Natural killer cell (primary cell): ENCODE measurements around the gene PHACTR1. TPM values are rescaled to one million over a fixed set of nuclear protein-coding genes. Genes with fewer than 3 reads are reported as not detected.
A peak's percentile ranks its signal among the peaks of the same experiment; 100 is the strongest.

ENCODE experiments used
- ATAC-seq, 3 donors: fragments of 150-1000 bp in 2 of 3; fragments of 200-7000 bp in 1 of 3; cut with Tn5 transposase; 1 replicate in 1 of 3; 2 replicates in 2 of 3; pipeline ENCODE4 v1.10.0; 2021; ENCODE audit warnings: mild to moderate bottlenecking in 2 of 3, moderate library complexity in 2 of 3
- DNase-seq, 2 donors: peaks; one replicate each; pipeline versions ENCODE4 v3.0.0 to v3.0.0-alpha.2; 2013 to 2021; ENCODE audit warnings: mixed read lengths in 1 of 2
- H3K27ac ChIP-seq: one replicate; pipeline ENCODE4 v1.5.1; 2013; ENCODE audit warnings: mild to moderate bottlenecking, low read length
- H3K27me3 ChIP-seq: one replicate; pipeline ENCODE4 v1.6.1; 2013; ENCODE audit warnings: low read length; ENCODE audit not compliant: control insufficient read depth, insufficient read depth
- H3K36me3 ChIP-seq: one replicate; pipeline ENCODE4 v1.6.1; 2013; ENCODE audit warnings: low read length; ENCODE audit not compliant: control insufficient read depth, insufficient read depth
- H3K4me1 ChIP-seq: one replicate; pipeline ENCODE4 v1.6.1; 2013; ENCODE audit warnings: low read length; ENCODE audit not compliant: control insufficient read depth, insufficient read depth
- H3K4me3 ChIP-seq: one replicate; pipeline ENCODE4 v1.5.1; 2013; ENCODE audit warnings: low read length
- H3K9me3 ChIP-seq: one replicate; pipeline ENCODE4 v1.6.1; 2013; ENCODE audit warnings: low read length; ENCODE audit not compliant: control insufficient read depth, insufficient read depth
- H3K27ac Mint-ChIP-seq, 2 donors: one replicate each; pipeline ENCODE4 v1.8.0; 2022; ENCODE audit warnings: mild to moderate bottlenecking in 2 of 2, mixed read lengths in 2 of 2, moderate library complexity in 1 of 2
- H3K27me3 Mint-ChIP-seq, 2 donors: one replicate each; pipeline ENCODE4 v1.8.0; 2022; ENCODE audit warnings: low read depth in 2 of 2, mixed read lengths in 2 of 2
- H3K36me3 Mint-ChIP-seq: one replicate; pipeline ENCODE4 v1.8.0; 2022; ENCODE audit warnings: mixed read lengths
- H3K4me1 Mint-ChIP-seq, 2 donors: one replicate each; pipeline ENCODE4 v1.8.0; 2022; ENCODE audit warnings: mixed read lengths in 2 of 2
- H3K4me3 Mint-ChIP-seq: one replicate; pipeline ENCODE4 v1.8.0; 2022; ENCODE audit warnings: mild to moderate bottlenecking, moderate library complexity, mixed read lengths
- H3K9me3 Mint-ChIP-seq, 2 donors: one replicate each; pipeline ENCODE4 v1.8.0; 2022; ENCODE audit warnings: mixed read lengths in 2 of 2
- WGBS: methylation state at CpG from one replicate; pipeline ENCODE4 v1.1.7; 2013; ENCODE audit warnings: missing lambda C conversion rate; ENCODE audit not compliant: insufficient coverage; 5-methylcytosine and 5-hydroxymethylcytosine counted together
- intact Hi-C: fragments of 100-400 bp; cut with micrococcal nuclease; formaldehyde crosslinking; loops from one replicate; pipeline ENCODE4 v1.14.2; 2022
- total RNA-seq, 4 donors: library from RNA; stranded (reverse); fragments of 120-200 nt in 1 of 4; gene quantifications; one replicate each; pipeline versions ENCODE4 v1.2.3 to v1.2.4, GENCODE V29; 2013 to 2022
- TF ChIP-seq, protein P1 (sequence below): fragments of 200-600 bp; IDR thresholded peaks from one replicate; pipeline ENCODE4 v1.8.0; 2022; ENCODE audit warnings: antibody characterized with exemption

Gene PHACTR1
- total RNA-seq, 3 donors from 2014 or later (not counting 1 experiment from before 2014, with no cell fraction given) = 5.2 to 19.0 (median 5.4) TPM

DNA sequence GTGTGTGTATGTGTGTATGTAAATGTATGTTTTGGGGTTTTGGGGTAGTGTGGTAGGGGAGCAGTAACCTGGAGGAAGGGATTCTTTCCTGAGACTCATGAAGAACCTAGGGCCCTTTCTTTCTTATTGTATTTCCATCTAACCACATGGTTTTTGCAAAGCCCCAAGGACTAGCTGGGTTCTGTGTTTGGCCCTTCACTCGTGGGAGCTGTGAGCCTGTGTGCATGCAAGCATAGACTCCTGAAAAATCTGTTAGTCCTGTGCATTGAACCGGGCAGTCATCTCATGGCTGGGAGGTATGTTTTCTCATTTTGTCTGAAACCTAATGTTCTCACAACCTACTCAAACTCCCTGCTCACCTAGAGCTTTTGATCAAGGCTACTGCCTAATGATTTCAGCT is 219.1 kb downstream of the PHACTR1 start:
- no peak for ATAC-seq
- 78% methylated on average over 2 of the region's 2 CpGs for WGBS
- H3K9me3 ChIP-seq = no peaks in the 10 kb centered on the region

DNA sequence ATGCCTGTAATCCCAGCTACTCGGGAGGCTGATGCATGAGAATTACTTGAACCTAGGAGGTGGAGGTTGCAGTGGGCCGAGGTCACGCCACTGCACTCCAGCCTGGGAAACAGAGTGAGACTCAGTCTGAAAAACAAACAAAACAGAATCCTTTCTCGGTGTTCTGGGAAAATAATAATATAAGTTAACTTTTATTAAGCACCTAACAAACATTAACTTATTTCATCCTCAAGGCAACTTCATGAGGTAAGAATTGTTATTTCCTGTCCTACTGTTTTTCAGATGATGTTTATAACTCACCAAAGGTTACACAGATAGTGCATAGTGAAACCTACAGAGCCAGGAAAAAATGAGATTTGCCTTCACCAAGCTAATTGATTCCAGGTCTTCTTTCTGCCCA is 221.4 kb downstream of the PHACTR1 start:
- Histone ChIP-seq H3K4me1 (peaks cover 3% of the 10 kb centered on the region), H3K36me3 (no peaks in the 10 kb centered on the region), H3K27me3 (no peaks in the 10 kb centered on the region), H3K27ac (no peak overlapping the region), H3K4me3 (no peak overlapping the region), H3K9me3 (no peaks in the 10 kb centered on the region)
- H3K27ac Mint-ChIP-seq = no peak overlapping the region
- H3K4me1 Mint-ChIP-seq = peaks cover 7 to 8% of the 10 kb centered on the region in 2 donors
- H3K27me3 Mint-ChIP-seq = peaks cover 0 to 8% of the 10 kb centered on the region in 2 donors
- DNase-seq = no peak
- WGBS = 91% methylated on average over 3 of the region's 4 CpGs
- no peaks in the 10 kb centered on the region for H3K9me3 Mint-ChIP-seq
- ATAC-seq = no peak
- no peak overlapping the region for H3K4me3 Mint-ChIP-seq
- intact Hi-C loops = no loop called here
- TF ChIP-seq, protein P1, sequence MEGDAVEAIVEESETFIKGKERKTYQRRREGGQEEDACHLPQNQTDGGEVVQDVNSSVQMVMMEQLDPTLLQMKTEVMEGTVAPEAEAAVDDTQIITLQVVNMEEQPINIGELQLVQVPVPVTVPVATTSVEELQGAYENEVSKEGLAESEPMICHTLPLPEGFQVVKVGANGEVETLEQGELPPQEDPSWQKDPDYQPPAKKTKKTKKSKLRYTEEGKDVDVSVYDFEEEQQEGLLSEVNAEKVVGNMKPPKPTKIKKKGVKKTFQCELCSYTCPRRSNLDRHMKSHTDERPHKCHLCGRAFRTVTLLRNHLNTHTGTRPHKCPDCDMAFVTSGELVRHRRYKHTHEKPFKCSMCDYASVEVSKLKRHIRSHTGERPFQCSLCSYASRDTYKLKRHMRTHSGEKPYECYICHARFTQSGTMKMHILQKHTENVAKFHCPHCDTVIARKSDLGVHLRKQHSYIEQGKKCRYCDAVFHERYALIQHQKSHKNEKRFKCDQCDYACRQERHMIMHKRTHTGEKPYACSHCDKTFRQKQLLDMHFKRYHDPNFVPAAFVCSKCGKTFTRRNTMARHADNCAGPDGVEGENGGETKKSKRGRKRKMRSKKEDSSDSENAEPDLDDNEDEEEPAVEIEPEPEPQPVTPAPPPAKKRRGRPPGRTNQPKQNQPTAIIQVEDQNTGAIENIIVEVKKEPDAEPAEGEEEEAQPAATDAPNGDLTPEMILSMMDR = no peak
- H3K36me3 Mint-ChIP-seq = no peaks in the 10 kb centered on the region

More for the DNA sequence above, 219.1 kb downstream of the PHACTR1 start:
- H3K4me1 Mint-ChIP-seq = no peaks in the 10 kb centered on the region
- Histone ChIP-seq H3K4me1 (no peaks in the 10 kb centered on the region), H3K27ac (no peak overlapping the region), H3K27me3 (no peaks in the 10 kb centered on the region), H3K36me3 (no peaks in the 10 kb centered on the region), H3K4me3 (no peak overlapping the region)
- TF ChIP-seq, protein P1 = no peak
- H3K9me3 Mint-ChIP-seq = no peaks in the 10 kb centered on the region
- no peak for DNase-seq
- H3K27ac Mint-ChIP-seq = no peak overlapping the region
- intact Hi-C loops = no loop called here
- H3K4me3 Mint-ChIP-seq = no peak overlapping the region
- H3K27me3 Mint-ChIP-seq = peaks cover 0 to 14% of the 10 kb centered on the region in 2 donors
- H3K36me3 Mint-ChIP-seq = no peaks in the 10 kb centered on the region

DNA sequence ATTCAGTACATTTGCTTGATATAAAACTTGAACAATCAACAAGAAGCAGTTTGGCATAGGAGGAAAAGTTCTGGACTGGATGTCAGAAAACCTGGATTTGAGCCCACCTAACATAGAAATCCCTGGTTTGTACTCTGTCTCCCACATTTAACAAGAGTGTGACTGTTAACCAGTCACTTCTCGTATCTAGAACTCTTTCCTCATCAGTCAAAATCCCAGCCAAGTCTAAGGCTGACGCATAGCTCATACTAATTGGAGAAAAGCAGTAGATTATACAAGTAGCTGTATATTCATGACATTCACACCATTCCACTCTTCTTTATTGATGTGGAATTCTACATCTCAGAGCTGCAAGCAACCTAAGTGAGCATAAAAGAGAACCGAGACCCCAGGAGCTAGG is 222.7 kb downstream of the PHACTR1 start:
- no peaks in the 10 kb centered on the region for H3K27me3 Mint-ChIP-seq
- peaks cover 7 to 8% of the 10 kb centered on the region in 2 donors for H3K4me1 Mint-ChIP-seq
- H3K27me3 ChIP-seq = no peaks in the 10 kb centered on the region
- no peak overlapping the region for H3K27ac Mint-ChIP-seq
- H3K4me3 ChIP-seq = no peak overlapping the region
- 81% methylated on average over 3 of the region's 3 CpGs for WGBS
- H3K9me3 ChIP-seq = no peaks in the 10 kb centered on the region
- no peaks in the 10 kb centered on the region for H3K36me3 ChIP-seq
- no peak for ATAC-seq
- peaks cover 3% of the 10 kb centered on the region for H3K4me1 ChIP-seq
- no peaks in the 10 kb centered on the region for H3K36me3 Mint-ChIP-seq
- intact Hi-C loops = no loop called here
- no peak overlapping the region for H3K27ac ChIP-seq
- no peak overlapping the region for H3K4me3 Mint-ChIP-seq
- DNase-seq = no peak
- no peaks in the 10 kb centered on the region for H3K9me3 Mint-ChIP-seq
- TF ChIP-seq, protein P1 = no peak

DNA sequence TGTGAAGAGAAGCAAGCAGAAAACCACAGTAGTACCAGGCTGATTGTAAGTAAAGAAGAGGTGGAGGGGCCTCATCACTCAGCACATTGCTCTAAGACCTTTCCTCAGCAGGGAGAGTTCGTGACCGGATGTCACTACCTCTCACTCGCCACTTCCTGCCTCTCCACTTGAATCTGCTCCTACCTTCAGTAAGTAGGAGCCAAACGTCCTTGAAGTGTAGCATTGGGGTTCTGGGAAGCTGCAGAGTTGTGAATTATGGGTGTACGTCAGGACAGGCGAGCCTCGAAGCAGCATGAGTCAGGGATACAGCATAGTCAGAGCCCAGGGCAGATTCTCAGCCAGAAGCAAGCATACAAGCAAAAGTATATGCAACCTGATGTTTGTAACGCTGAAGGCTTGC is 224.9 kb downstream of the PHACTR1 start:
- peaks cover 7 to 8% of the 10 kb centered on the region in 2 donors for H3K4me1 Mint-ChIP-seq
- intact Hi-C loops = no loop called here
- Histone ChIP-seq H3K9me3 (no peaks in the 10 kb centered on the region), H3K27ac (no peak overlapping the region), H3K36me3 (no peaks in the 10 kb centered on the region), H3K4me3 (no peak overlapping the region), H3K4me1 (peaks cover 3% of the 10 kb centered on the region), H3K27me3 (no peaks in the 10 kb centered on the region)
- no peaks in the 10 kb centered on the region for H3K36me3 Mint-ChIP-seq
- H3K27me3 Mint-ChIP-seq = peaks cover 0 to 8% of the 10 kb centered on the region in 2 donors
- WGBS = 22% methylated on average over 8 of the region's 8 CpGs
- H3K4me3 Mint-ChIP-seq = no peak overlapping the region
- H3K9me3 Mint-ChIP-seq = no peaks in the 10 kb centered on the region
- DNase-seq (no peak), ATAC-seq (peak in 1 of 3 donors; percentile 48)
- no peak overlapping the region for H3K27ac Mint-ChIP-seq
- TF ChIP-seq, protein P1 = no peak
